Measurements from ENCODE around the gene CD320. TPM values are rescaled to one million over a fixed set of nuclear protein-coding genes. Genes with fewer than 3 reads are reported as not detected.
A peak's percentile ranks its signal among the peaks of the same experiment; 100 is the strongest.

Gene CD320
- total RNA-seq, 1 donor: 40.1 TPM

GRCh38 chr19:8311461-8312260 is 3.5 kb upstream of the CD320 start:
- TF ChIP-seq CTCF (IDR thresholded peaks at IDR 0.05; ENCODE audit: insufficient read depth, low read length): no peak
- H3K4me3 ChIP-seq (ENCODE audit: low read depth, low read length): no peak overlapping the region
- no peak for DNase-seq (ENCODE audit: low read depth)

- no peak overlapping the region for H3K4me3 ChIP-seq (ENCODE audit: low read depth, low read length)
- DNase-seq (ENCODE audit: low read depth): no peak
- no peak for TF ChIP-seq CTCF (IDR thresholded peaks at IDR 0.05; ENCODE audit: insufficient read depth, low read length)
Observed at GRCh38 chr19:8310342-8311055, 2.3 kb upstream of the CD320 start.

- no peak overlapping the region for H3K4me3 ChIP-seq (ENCODE audit: low read depth, low read length)
- TF ChIP-seq CTCF (IDR thresholded peaks at IDR 0.05; ENCODE audit: insufficient read depth, low read length): no peak
- DNase-seq (ENCODE audit: low read depth): no peak
Observed at GRCh38 chr19:8308891-8309291, 733 bp upstream of the CD320 start.

GRCh38 chr19:8307400-8307964 is 676 bp downstream of the CD320 start:
- DNase-seq (ENCODE audit: low read depth): no peak
- peak overlapping the region; percentile 77 for H3K4me3 ChIP-seq (ENCODE audit: low read depth, low read length)
- TF ChIP-seq CTCF (IDR thresholded peaks at IDR 0.05; ENCODE audit: insufficient read depth, low read length): peak; percentile 15

- no peak for DNase-seq (ENCODE audit: low read depth)
- no peak overlapping the region for H3K4me3 ChIP-seq (ENCODE audit: low read depth, low read length)
Observed at GRCh38 chr19:8306235-8307054, 1.7 kb downstream of the CD320 start.

More at GRCh38 chr19:8306235-8307054, 1.7 kb downstream of the CD320 start:
- no peak for TF ChIP-seq CTCF (IDR thresholded peaks at IDR 0.05; ENCODE audit: insufficient read depth, low read length)

Data from fibroblast of the aortic adventitia (primary cell).